HepG2 (cell line): ENCODE data around the gene NFKBIA. TPM values are rescaled to one million over a fixed set of nuclear protein-coding genes. Genes with fewer than 3 reads are reported as not detected.

Experiments used
- AGO2 ChIP-seq: fragments of 200-400 bp; formaldehyde crosslinking; optimal IDR thresholded peaks from 2 replicates; pipeline ENCODE3; 2017; ENCODE audit warnings: mild to moderate bottlenecking, low read depth, low read length, moderate library complexity
- ARID4A ChIP-seq: sonication (generic); formaldehyde crosslinking; IDR thresholded peaks from 2 replicates; pipeline ENCODE4 v1.5.0; 2020; ENCODE audit warnings: mild to moderate bottlenecking, missing genetic modification reagents, borderline replicate concordance
- BCL3 ChIP-seq: sonication (generic); formaldehyde crosslinking; IDR thresholded peaks from 2 replicates; pipeline ENCODE4 v1.5.1; 2020; ENCODE audit warnings: mild to moderate bottlenecking, missing genetic modification reagents, moderate library complexity
- ELF3 ChIP-seq: IDR thresholded peaks from 2 replicates; pipeline ENCODE4 v1.6.1; 2016; ENCODE audit warnings: missing genetic modification reagents, missing compliant biosample characterization
- ETV5 ChIP-seq: IDR thresholded peaks from 2 replicates; pipeline ENCODE4 v1.6.1; 2018; ENCODE audit warnings: missing biosample characterization, missing genetic modification reagents, inconsistent platforms, borderline replicate concordance
- GZF1 ChIP-seq: sonication (generic); formaldehyde crosslinking; IDR thresholded peaks from 2 replicates; pipeline ENCODE4 v1.5.1; 2020; ENCODE audit warnings: mild to moderate bottlenecking, missing genetic modification reagents
- PAXIP1 ChIP-seq: sonication (generic); formaldehyde crosslinking; conservative IDR thresholded peaks from 2 replicates; pipeline ENCODE4 v1.4.0; 2020; ENCODE audit warnings: mild to moderate bottlenecking, missing genetic modification reagents, moderate library complexity
- PLSCR1 ChIP-seq: sonication (generic); formaldehyde crosslinking; IDR thresholded peaks from 2 replicates; pipeline ENCODE4 v1.5.0; 2020; ENCODE audit warnings: missing genetic modification reagents, mild to moderate bottlenecking, borderline replicate concordance
- SMYD3 ChIP-seq: sonication (generic); formaldehyde crosslinking; IDR thresholded peaks from 2 replicates; pipeline ENCODE4 v1.8.1; 2023; ENCODE audit warnings: mild to moderate bottlenecking, missing genetic modification reagents
- SOX13 ChIP-seq, 3 experiments: fragments of 450-650 bp in 1 of 3; sonication (generic) in 1 of 3; formaldehyde crosslinking in 1 of 3; IDR thresholded peaks in 2 of 3; conservative IDR thresholded peaks in 1 of 3; 2 replicates each; pipeline versions ENCODE4 v1.5.0 to v1.6.1; 2016 to 2020; ENCODE audit warnings: antibody characterized with exemption in 1 of 3, mild to moderate bottlenecking in 1 of 3, missing compliant biosample characterization in 1 of 3, missing genetic modification reagents in 1 of 3, moderate library complexity in 1 of 3
- TEAD3 ChIP-seq: optimal IDR thresholded peaks from 2 replicates; pipeline ENCODE3; 2016; ENCODE audit warnings: borderline replicate concordance
- TEF ChIP-seq: sonication (generic); formaldehyde crosslinking; IDR thresholded peaks from 2 replicates; pipeline ENCODE4 v1.5.0; 2020; ENCODE audit warnings: missing genetic modification reagents
- ZBTB37 ChIP-seq: sonication (generic); formaldehyde crosslinking; IDR thresholded peaks from 2 replicates; pipeline ENCODE4 v1.4.0; 2020; ENCODE audit warnings: mild to moderate bottlenecking, missing genetic modification reagents
- ZNF788 ChIP-seq: sonication (generic); formaldehyde crosslinking; IDR thresholded peaks from 2 replicates; pipeline ENCODE4 v1.5.0; 2020; ENCODE audit warnings: mild to moderate bottlenecking, missing genetic modification reagents, borderline replicate concordance
- ZNF792 ChIP-seq: IDR thresholded peaks from 2 replicates; pipeline ENCODE4 v1.6.1; 2016
- polyA plus RNA-seq, 8 experiments: library from polyadenylated mRNA; depleted of rRNA in 3 of 8; stranded (reverse) in 7 of 8; unstranded in 1 of 8; fragments of >200 nt; fragmentation: Illumina TruSeq in 4 of 8; extraction: Trizol in 4 of 8; gene quantifications; 2 replicates each; pipeline versions ENCODE4 v1.2.1 to v1.2.3, GENCODE V29; 2011 to 2016; ENCODE audit warnings: low read depth in 4 of 8, missing spikeins in 1 of 8, mixed read lengths in 1 of 8; ENCODE audit not compliant: insufficient read depth in 1 of 8
- total RNA-seq, 5 experiments: library from RNA; depleted of rRNA; stranded (reverse); fragments of >200 nt; fragmentation: Illumina TruSeq; extraction: Trizol; gene quantifications; 2 replicates each; pipeline ENCODE4 v1.2.3, GENCODE V29; 2016; ENCODE audit warnings: low read depth in 1 of 5

NFKBIA gene
- total and polyA plus RNA-seq, 2 of the 13 experiments (the other 11 are each of a cell fraction or from before 2014, with no cell fraction given), result 197 to 319 TPM

GRCh38 chr14:35353409-35354172 is 51.0 kb downstream of the NFKBIA start (continued):
- TF ChIP-seq PAXIP1 (CRISPR knock-in tag) (peak; percentile 79), ZBTB37 (CRISPR knock-in tag) (peak; percentile 88; the same call in 1 of the 2 replicates), TEAD3 (peak; percentile 83), GZF1 (CRISPR knock-in tag) (no peak), ELF3 (CRISPR knock-in tag) (peak; percentile 79), SMYD3 (CRISPR knock-in tag) (0 out of 2 replicates have a peak, but pooled peaks have one; percentile 64), SOX13 (IDR thresholded peaks at IDR 0.05) (no peak), SOX13 (CRISPR knock-in tag; conservative IDR thresholded peaks at IDR 0.05 in 1 of 2, IDR thresholded peaks at IDR 0.05 in 1 of 2) (peak in 1 of 2 experiments; percentile 81; a peak in 2 of 4 replicates), ZNF792 (CRISPR knock-in tag) (peak; percentile 53; the same call in 1 of the 2 replicates), ARID4A (CRISPR knock-in tag) (peak; percentile 51; the same call in 1 of the 2 replicates), PLSCR1 (no peak), TEF (CRISPR knock-in tag) (no peak), ZNF788 (CRISPR knock-in tag) (peak; percentile 38; the same call in 1 of the 2 replicates), AGO2 (no peak), ETV5 (peak; percentile 76; the same call in 1 of the 2 replicates), BCL3 (CRISPR knock-in tag) (peak; percentile 60; the same call in 1 of the 2 replicates)
